HG02623 (cell line): ENCODE data around the gene ENTPD6.
"Not testable (repeated sequence)": the region's sequence is repeated elsewhere in the genome, so short reads cannot be mapped to it uniquely, and the experiment has no call there.

Experiments
- ATAC-seq: cut with Tn5 transposase; IDR thresholded peaks from one replicate; pipeline ENCODE4 v1.9.1; 2021; ENCODE audit warnings: moderate library complexity; ENCODE audit not compliant: unreplicated experiment

Gene ENTPD6

DNA sequence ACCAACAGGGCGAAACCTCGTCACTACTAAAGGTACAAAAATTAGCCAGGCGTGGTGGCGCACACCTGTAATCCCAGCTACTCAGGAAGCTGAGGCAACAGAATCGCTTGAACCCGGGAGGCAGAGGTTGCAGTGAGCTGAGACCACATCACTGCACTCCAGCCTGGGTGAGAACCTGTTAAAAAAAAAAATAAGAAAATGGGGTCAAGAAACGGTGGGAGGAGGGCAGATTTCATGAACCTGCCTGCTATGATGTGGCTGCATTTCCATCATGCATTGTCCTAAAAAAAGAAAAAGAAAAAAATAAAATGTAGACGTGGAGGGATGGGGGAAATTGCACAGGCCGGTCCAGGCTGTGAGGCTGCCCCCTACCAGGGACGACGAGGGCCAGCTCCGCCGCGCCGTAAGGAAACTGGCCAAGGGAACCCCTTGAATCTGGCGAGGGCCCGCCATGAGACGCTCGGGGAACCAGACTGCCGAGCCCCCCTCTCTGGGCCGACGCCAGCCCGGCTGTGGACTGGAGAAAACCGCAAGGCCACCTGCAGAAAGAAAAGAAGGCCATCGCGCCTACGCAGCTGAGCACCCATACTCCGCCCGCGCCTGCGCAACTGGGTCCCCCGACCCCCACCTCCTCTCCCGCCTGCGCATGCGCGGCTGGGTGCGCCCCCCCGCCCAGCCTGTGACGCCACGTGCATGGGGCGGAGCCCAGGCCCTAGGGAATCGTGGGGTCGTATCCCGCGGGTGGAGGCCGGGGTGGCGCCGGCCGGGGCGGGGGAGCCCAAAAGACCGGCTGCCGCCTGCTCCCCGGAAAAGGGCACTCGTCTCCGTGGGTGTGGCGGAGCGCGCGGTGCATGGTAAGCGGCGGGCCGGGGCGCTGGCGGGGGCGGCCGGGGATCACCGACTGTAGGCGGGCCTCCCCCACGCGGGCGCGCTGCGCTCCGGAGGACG is at the start of gene ENTPD6:
Gene ENTPD6, plus strand, starts transcription at position 699 of the 948 bp plus-strand sequence. CDS start 10,825 bp downstream, outside the sequence.
- peak; percentile 68 for ATAC-seq

DNA sequence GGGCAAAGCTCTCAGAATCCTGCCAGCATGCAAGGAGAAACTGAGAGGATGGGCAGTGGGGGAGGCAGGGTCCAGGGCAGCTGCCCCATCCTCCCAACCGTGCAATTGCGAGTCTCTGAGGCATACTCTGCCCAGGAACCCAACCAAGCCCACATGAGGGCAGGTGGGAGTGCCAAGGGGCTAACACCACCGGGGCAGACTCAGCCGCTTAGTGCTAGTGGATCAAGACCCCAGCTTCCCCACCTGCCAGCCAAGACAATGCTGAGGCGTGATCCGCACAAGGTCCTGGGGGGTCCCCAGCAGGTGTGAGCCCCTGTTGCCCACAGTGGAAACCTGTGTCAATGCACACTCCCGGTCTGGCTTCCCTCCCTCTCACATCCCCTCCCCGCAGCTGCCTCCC is 48.5 kb upstream of the ENTPD6 start:
- no peak for ATAC-seq

DNA sequence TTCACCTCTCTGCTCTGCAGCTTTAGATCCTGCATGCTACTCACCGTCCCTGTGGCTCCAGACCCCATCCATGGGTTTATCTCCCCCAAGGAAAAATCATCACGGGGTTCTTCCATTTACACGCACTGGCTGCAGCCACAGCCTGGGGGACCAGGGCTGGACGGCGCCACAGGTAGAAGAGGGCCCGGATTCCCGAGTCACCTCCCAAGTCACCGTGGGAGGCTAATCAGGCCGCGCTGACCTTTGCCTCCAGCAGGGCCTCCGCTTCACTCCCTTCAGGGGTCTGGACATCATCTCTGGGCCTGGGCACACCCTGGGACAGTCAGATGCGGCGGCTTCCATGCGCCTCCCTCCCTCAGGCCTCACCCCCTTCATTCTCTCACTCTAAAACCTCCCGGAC is 47.8 kb upstream of the ENTPD6 start:
- ATAC-seq = no peak

DNA sequence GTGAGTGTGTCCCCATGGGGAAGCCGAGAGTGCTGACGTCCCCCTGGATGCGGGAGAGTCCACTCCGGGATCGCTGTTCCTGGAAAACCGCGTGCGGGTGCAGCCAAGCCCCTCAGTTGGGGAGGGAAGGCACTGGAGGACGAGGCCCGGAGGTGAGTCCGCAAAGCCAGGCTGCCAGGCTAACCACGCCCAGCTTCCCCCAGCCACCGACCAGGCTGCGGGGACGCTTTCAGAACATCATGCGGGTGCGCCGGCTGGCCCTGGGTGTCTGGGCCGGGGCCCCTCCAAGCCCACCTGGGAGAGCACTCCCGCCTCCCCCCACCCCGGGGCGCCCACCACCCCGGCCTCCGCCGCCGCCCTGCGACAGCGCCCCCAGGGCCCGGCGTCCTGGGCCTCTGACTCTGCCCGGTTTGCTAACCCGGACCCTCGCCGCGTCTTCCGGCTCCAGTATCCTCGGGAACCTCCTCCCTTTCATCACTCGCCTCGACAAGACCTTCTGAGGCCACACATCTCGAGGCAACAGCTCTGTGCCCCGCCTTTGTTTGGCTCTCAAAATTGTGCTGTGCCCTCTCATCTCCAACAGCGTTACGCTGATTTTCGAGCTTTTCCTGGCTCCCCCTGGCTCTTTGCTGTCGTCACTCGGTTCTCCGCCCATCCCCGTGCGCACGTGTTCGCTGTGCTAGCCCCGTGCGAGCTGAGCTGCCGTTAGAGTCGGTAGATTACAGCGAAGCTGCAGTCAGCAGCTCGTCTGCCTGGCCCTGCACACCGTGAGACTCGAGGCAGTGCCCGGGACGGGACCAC is 47.1 kb upstream of the ENTPD6 start:
- ATAC-seq = no peak

DNA sequence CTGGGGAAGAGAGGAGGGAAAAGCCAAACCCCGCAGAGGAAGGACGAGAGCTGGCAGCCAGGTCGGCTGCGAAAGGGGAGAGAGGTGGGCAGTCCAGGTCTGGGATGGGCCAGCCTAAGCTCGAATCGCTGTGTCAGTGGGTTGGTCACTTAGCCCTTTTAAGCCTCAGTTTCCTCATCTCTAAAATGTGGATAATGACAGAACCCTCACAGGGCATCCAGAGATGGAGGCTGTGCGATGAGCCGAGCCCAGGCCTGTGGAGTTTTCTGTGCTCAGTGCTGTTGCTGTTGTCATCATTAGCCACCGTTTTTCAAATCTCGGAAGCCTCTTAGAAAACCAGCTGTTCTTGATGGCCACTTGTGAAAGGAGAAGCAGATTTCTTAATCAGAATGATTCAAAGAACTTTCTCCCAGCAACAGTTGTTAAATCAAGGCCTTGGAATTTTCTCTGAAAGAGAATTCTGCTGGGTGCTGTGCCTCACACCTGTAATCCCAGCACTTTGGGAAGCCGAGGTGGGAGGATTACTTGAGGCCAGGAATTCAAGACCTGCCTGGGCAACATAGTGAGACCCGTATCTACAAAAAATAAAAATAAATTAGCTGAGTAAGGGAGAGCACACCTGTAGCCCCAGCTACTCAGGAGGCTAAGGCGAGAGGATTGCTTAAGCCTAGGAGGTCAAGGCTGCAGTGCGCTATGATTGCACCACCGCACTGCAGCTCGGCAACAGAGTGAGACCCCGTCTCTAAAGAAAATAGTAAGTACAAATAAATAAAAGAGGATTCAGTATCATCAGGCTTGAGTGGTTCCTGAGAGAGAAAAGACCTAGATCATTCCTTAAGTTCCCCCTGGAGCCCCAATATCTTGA is 46.3 kb upstream of the ENTPD6 start:
- no peak for ATAC-seq

DNA sequence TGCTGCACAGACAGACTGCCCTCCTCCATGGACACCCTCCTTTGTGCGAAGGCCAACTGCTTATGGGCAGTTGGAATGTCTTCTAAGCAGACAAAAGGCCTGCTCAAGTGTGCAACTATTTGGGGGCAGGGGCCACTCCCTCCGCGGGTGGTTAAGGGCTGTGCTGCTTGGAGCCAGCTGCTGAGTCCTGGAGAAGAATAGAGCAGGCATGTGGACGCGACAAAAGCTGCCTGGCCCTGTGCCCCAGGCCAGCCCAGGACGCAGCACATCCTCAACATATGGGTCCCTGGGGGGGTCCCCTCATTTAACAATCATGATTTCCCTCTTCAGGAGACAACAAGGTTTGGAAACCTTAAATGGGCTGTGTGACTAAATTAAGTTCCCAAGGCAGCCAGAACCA is 45.5 kb upstream of the ENTPD6 start:
- ATAC-seq = no peak

DNA sequence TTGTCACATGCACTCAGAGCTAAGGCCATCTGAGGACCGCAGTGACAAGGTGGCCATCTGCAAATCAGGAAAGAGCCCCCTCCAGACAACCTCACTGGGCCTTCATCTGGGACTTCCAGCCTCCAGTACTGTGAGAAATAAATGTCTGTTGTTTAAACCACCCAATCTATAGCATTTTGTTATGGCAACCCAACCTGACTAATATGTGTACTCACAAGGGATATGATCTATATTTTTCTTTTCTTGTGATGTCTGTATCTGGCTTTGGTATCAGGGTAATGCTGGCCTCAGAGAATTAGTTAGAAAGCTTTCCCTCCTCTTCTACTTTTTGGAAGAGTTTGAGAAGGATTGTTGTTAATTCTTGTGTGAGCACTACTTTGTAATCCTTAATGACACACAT is 37.5 kb upstream of the ENTPD6 start:
- ATAC-seq = no peak

DNA sequence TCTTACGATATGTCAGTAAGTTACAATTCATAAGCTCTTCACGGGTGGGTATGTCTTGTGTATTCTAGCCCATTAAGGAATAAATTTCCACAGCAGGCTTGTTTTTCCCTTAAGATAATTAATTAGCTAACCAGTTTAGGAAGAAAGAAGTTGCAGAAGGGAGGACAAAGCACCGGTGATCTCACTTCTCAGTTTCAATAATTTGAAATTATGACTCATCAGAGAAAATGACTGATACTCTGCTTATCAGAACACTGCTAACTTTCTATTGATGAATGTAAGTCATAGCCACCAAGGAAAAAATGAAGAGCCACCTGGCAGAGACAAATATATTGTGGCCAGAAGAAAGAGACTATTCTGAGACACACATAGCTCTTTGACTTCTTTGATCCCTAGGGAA is 35.0 kb upstream of the ENTPD6 start:
- ATAC-seq = peak; percentile 48

DNA sequence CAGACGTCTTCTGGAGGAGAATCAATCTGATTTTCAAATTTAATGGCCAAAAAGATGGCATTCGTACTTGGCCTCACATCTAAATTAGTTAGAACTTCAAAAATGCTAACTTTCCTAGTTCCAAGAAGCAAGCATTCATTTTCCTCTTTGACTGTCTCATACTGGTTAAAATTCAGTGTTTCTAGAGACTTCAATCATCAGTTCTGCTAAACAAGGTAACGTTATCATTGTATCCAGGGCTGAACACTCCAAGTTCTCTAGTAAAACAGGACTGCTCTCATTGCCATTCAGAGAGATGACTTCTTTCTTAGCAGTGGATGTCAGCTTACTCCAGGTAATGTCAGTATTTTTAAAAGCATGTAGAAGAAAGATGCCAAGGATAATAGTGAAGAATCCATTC is 34.6 kb upstream of the ENTPD6 start:
- ATAC-seq = no peak

DNA sequence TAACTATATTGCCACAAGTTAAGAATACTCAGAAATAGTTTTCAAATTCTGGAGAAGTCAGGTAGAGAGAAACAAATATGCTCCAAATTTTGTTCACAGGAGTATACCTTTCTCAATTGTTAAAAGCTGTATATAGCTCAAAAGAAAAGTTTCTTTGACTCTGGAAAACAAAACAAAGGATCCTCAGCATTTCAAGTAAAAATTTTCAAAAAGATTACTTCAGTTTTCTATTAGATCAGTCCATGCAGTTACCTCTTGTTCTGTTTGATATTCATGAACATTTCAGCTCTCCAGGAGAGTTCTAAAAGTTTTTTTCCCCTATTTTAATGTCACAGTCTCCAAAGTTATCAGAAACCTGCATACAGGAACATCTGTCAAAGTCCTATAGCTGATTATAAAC is 30.4 kb upstream of the ENTPD6 start:
- no peak for ATAC-seq

DNA sequence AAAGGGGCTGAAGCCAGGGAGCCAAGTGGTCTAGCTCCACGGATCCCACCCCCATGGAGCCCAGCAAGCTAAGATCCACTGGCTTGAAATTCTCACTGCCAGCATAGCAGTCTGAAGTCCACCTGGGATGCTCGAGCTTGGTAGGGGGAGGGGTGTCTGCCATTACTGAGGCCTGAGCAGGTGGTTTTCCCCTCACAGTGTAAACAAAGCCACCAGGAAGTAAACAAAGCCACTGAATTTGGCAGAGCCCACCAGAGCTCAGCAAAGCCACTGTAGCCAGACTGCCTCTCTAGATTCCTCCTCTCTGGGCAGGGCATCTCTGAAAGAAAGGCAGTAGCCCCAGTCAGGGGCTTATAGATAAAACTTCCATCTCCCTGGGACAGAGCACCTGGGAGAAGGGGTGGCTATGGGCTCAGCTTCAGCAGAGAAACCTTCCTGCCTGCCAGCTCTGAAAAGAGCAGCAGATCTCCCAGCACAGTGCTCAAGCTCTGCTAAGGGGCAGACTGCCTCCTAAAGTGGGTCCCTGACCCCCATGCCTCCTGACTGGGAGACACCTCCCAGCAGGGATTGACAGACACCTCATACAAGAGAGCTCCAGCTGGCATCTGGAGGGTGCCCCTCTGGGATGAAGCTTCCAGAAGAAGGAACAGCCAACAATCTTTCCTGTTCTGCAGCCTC is 29.3 kb upstream of the ENTPD6 start:
- not testable (repeated sequence) for ATAC-seq

DNA sequence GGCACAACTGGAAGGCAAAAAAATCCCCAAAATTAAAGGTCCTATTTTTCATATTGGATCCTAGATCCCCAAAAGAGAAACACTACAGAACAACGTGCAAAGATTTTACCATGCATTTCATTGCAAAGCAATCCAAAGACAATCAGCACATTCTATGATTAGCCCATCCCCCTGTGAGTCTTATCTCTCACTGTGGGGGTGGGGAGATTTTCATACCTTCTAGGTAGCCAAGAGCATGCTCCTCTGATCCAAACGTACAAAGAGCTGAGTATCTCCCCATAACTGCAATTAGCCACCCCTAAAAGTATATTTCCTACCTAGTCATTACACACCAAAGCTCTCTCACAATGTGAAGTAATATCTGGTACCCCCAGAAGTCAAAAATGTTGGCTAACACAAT is 22.2 kb upstream of the ENTPD6 start:
- no peak for ATAC-seq

DNA sequence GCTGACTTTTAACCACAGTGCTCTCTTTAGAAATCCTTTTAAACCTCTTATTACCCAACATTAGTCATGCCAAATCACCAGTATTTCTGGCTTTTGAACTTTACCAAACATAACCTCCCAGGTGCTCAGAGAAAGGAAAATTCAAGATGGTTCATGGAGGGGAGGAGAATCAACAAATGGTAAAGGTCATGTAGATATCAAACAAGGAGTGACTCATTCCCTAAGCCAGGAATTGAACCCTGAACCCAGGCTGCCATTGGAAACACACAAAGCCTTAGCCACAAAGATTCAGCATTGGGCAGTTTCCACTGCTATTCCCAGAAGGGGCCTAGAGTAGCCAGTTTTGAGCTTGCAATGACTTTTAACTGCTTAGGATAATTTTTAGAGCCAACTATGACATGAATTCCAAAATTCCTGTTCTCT is 21.6 kb upstream of the ENTPD6 start:
- no peak for ATAC-seq

DNA sequence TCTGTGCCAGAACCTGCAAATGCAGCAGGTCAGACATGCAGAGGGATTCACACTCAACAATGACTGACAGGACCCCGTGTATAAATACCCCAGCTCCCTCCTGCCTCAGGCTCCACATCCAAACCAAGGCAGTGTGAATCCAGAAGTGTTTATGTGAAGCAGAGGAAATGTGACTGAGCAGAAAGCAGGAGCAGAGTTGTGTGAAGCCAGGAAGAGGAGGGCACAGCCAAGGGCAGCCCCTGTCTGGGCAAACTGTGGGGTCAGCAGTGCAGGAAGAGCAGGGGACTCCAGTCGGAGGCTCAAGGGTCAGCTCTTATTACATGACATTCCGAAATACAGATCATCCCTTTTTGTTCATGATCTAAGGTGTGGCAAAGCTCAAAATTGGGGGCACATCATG is 19.3 kb upstream of the ENTPD6 start:
- no peak for ATAC-seq

DNA sequence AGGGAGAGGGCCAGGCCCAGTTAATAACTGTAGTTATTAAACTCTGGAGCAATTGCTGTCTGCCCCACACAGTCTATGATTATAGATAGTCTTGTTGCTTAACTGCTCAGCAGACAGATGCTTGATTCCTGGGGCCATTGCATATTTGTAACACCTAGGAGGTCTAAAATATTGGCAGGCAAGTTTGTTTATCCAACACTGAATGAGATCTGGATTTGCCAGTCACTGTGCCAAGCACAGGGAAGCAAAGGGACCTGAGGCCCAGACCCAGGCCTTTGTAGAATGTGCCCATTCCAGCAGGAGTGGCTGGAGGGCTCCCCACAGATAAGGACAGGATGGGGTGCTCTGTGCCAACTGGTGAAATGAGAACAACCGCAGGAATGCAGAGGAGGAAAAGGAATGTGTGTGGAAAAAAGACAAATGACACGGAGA is 17.6 kb upstream of the ENTPD6 start:
- no peak for ATAC-seq

DNA sequence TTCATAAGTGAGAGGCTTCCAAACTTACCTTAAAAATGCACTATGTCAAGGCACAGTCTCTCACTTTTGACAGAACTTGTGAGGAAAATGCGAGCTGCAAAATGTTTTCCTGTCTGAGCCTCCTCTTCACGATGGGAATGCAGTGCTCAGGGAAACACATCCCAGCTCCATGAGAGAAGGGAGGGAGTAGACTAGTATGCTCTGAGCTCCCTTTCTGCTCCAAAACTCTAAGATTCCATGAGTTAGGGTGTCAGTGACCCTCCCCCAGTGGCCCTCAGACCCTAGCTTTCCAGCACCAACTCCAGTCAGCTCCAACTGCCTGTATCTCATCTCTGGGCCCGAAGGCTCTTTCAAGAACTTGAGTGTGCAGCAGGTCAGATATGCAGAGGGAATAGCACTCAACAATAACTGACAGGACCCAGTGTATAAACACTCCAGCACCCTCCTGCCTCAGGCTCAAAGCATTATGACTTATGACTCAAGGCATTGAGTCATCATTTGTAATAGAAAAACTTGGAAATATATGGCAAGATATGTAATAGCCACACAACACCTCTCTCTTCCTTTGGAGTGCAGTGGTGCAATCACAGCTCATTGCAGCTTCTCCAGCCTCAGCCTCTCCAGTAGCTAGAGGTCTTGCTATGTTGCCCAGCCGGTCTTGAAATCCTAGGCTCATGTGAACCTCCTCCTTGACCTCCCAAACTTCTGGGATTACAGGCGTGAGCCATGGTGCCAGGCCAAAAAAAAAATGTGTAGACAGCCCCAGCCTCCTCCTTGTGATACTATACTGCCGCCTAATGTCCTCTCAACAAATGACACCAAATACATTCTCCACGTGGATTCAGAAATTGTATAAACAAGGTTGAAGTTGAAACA is 16.7 kb upstream of the ENTPD6 start:
- ATAC-seq = peak; percentile 47

DNA sequence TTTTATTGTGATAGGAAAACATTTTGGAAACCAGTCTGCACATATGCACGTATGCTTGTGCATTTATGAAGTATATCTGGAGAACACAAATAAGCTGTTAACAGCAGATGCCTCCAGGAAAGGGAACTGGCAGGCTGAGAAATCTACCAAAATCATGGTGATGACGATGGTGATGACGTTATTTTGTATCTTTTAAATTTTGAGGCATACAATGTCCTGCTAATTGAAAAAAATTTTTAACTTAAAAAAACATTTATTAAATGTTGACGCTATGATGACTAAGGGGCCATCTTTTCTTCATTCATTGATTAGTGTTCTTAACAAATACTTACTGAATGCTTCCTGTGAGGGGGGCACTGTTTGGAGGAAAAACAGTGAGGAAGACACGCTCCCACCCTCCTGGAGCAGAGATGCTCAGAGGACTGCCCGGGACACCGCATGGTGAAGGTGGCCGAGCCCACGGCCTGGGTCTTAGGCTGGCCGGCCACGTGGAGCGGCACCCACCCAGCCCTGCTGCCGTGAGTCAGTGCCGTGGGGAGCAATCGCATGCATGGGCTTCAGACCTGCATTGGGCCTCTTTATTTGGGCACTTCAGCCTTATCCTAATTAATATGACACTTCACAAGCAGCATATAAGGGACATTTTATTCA is 15.9 kb upstream of the ENTPD6 start:
- ATAC-seq = no peak

DNA sequence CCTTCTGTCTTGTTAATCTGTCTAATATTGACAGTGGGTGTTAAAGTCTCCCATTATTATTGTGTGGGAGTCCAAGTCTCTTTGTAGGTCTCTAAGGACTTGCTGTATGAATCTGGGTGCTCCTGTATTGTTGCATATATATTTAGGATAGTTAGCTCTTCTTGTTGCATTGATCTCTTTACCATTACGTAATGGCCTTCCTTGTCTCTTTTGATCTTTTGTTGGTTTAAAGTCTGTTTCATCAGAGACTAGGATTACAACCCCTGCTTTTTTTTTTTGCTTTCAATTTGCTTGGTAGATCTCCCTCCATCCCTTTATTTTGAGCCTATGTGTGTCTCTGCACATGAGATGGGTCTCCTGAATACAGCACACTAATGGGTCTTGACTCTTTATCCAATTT is 11.1 kb upstream of the ENTPD6 start:
- ATAC-seq = not testable (repeated sequence)

DNA sequence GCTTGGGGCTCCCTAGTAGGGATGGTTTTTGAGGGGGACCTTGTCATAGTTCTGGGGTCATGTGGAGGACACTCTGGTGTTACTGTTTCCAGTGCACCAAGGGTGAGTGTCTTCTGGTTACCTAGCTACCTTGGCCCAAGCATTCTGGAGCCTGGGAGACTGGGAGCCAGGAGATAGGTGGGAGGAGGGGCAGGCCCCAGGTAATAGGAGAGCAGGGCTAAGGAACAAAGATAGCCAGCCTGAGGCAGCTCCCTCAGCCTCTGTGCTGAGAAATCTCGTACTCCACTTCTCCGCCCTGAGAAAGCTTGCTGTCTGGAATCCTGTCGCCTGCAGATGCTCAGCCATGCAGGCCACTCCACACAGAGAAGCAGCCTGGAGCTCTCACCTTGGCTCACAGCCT is 8.3 kb upstream of the ENTPD6 start:
- ATAC-seq = no peak
